Measurements from ENCODE around the gene TSHZ2. TPM values are rescaled to one million over a fixed set of nuclear protein-coding genes. Genes with fewer than 3 reads are reported as not detected.

Gene TSHZ2
- total and polyA plus RNA-seq, 2 experiments from 2014 or later: 1.1 to 5.2 TPM

GRCh38 chr20:53263554-53264438 is 291.6 kb downstream of the TSHZ2 start:
- Histone ChIP-seq H4K20me1 (ENCODE audit: insufficient read depth, poor library complexity, severe bottlenecking) (no peaks in the 10 kb centered on the region), H3K27me3 (no peaks in the 10 kb centered on the region), H3K27ac (no peak overlapping the region), H3K4me1 (ENCODE audit: insufficient read depth) (no peaks in the 10 kb centered on the region), H3K4me2 (no peak overlapping the region), H3K9me2 (replicated peaks; ENCODE audit: insufficient read depth) (no peaks in the 10 kb centered on the region), H3K36me3 (replicated peaks; ENCODE audit: insufficient read depth, low read depth) (no peaks in the 10 kb centered on the region), H2AFZ (no peak overlapping the region), H3K79me2 (no peaks in the 10 kb centered on the region), H3K9me3 (ENCODE audit: low read depth) (no peaks in the 10 kb centered on the region), H3K4me3 (no peak overlapping the region)
- no peak for TF ChIP-seq EZH2phosphoT487 (IDR thresholded peaks at IDR 0.05; ENCODE audit: low read depth, severe bottlenecking, unreplicated experiment)
- TF ChIP-seq EZH2 (IDR thresholded peaks at IDR 0.05; ENCODE audit: borderline replicate concordance): no peak
- no peak for TF ChIP-seq CTCF (IDR thresholded peaks at IDR 0.05; ENCODE audit: poor library complexity)
- DNase-seq (ENCODE audit: low spot score): no peak
- 97% methylated on average over 8 of the region's 8 CpGs for WGBS (ENCODE audit: low lambda C conversion rate, missing lambda C conversion rate)

DNA sequence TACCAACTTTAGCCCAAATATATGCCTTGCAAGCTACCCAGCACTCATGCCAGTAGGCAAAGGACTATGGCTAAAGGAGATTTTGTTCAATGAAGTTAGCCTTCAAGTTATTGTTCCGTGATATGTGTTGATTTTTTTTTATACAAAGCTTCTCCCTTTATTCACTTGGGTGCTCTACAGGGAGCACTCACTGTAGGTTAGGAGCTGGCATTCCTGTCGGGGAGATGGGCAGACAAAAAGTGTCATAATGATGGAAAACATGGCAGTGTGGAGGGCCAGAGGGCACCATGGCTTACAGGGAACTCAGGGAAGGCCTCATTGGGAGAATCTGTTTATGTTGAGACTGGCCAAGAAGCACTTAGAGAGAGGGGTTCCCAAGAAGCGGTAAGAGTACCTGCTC is 292.4 kb downstream of the TSHZ2 start:
- no peak for DNase-seq (ENCODE audit: low spot score)
- Histone ChIP-seq H3K79me2 (no peaks in the 10 kb centered on the region), H3K36me3 (replicated peaks; ENCODE audit: insufficient read depth, low read depth) (no peaks in the 10 kb centered on the region), H3K4me2 (no peak overlapping the region), H4K20me1 (ENCODE audit: insufficient read depth, poor library complexity, severe bottlenecking) (no peaks in the 10 kb centered on the region), H3K4me3 (no peak overlapping the region), H3K9me2 (replicated peaks; ENCODE audit: insufficient read depth) (no peaks in the 10 kb centered on the region), H3K9me3 (ENCODE audit: low read depth) (no peaks in the 10 kb centered on the region), H3K27me3 (no peaks in the 10 kb centered on the region), H2AFZ (no peak overlapping the region), H3K27ac (no peak overlapping the region), H3K4me1 (ENCODE audit: insufficient read depth) (no peaks in the 10 kb centered on the region)
- WGBS (ENCODE audit: low lambda C conversion rate, missing lambda C conversion rate): 90% methylated on average over 3 of the region's 3 CpGs
- no peak for TF ChIP-seq CTCF (IDR thresholded peaks at IDR 0.05; ENCODE audit: poor library complexity)
- TF ChIP-seq EZH2 (IDR thresholded peaks at IDR 0.05; ENCODE audit: borderline replicate concordance): no peak
- TF ChIP-seq EZH2phosphoT487 (IDR thresholded peaks at IDR 0.05; ENCODE audit: low read depth, severe bottlenecking, unreplicated experiment): no peak

- Histone ChIP-seq H3K36me3 (replicated peaks; ENCODE audit: insufficient read depth, low read depth) (no peaks in the 10 kb centered on the region), H3K4me1 (ENCODE audit: insufficient read depth) (no peaks in the 10 kb centered on the region), H3K9me2 (replicated peaks; ENCODE audit: insufficient read depth) (no peaks in the 10 kb centered on the region), H2AFZ (no peak overlapping the region), H3K79me2 (no peaks in the 10 kb centered on the region), H3K4me3 (no peak overlapping the region), H3K4me2 (no peak overlapping the region), H3K9me3 (ENCODE audit: low read depth) (no peaks in the 10 kb centered on the region), H3K27me3 (no peaks in the 10 kb centered on the region), H4K20me1 (ENCODE audit: insufficient read depth, poor library complexity, severe bottlenecking) (no peaks in the 10 kb centered on the region), H3K27ac (no peak overlapping the region)
- TF ChIP-seq EZH2 (IDR thresholded peaks at IDR 0.05; ENCODE audit: borderline replicate concordance) (no peak), EZH2phosphoT487 (IDR thresholded peaks at IDR 0.05; ENCODE audit: low read depth, severe bottlenecking, unreplicated experiment) (no peak), CTCF (IDR thresholded peaks at IDR 0.05; ENCODE audit: poor library complexity) (no peak)
- 76% methylated on average over 8 of the region's 8 CpGs for WGBS (ENCODE audit: low lambda C conversion rate, missing lambda C conversion rate)
- no peak for DNase-seq (ENCODE audit: low spot score)
Observed at GRCh38 chr20:53265304-53265875, 293.2 kb downstream of the TSHZ2 start.
